A549 (cell line): ENCODE measurements around the gene TRMT61B.

Experiments
- BHLHE40 ChIP-seq: IDR thresholded peaks from 2 replicates; pipeline ENCODE4 v1.6.1; 2012; ENCODE audit warnings: low read depth, low read length, inconsistent platforms
- CTCF ChIP-seq: fragments of >200 bp; sonication (Bioruptor Twin); formaldehyde crosslinking; IDR thresholded peaks from 3 replicates; pipeline ENCODE4 v1.5.1; 2016
- EHF ChIP-seq: fragments of 250-450 bp; sonication (Bioruptor Pico); IDR thresholded peaks from 2 replicates; pipeline ENCODE4 v1.5.0; 2020; ENCODE audit warnings: mild to moderate bottlenecking
- EHMT2 ChIP-seq: fragments of 200-600 bp; sonication (generic); IDR thresholded peaks from 2 replicates; pipeline ENCODE4 v1.6.1; 2016; ENCODE audit warnings: antibody characterized with exemption, low read depth, mild to moderate bottlenecking, moderate library complexity
- ESRRA ChIP-seq: fragments of 150-350 bp; IDR thresholded peaks from 2 replicates; pipeline ENCODE4 v1.6.1; 2014; ENCODE audit warnings: mild to moderate bottlenecking, low read length, borderline replicate concordance
- HOXA7 ChIP-seq: fragments of 250-450 bp; sonication (Bioruptor Pico); IDR thresholded peaks from 2 replicates; pipeline ENCODE4 v1.5.0; 2020; ENCODE audit warnings: mild to moderate bottlenecking, moderate library complexity
- JUN ChIP-seq, 2 experiments: fragments of >200 bp; sonication (Bioruptor Twin); formaldehyde crosslinking; IDR thresholded peaks; 2 replicates in 1 of 2; 3 replicates in 1 of 2; pipeline ENCODE4 v1.6.1; 2016 to 2017
- MAFK ChIP-seq: fragments of 450-650 bp; IDR thresholded peaks from 2 replicates; pipeline ENCODE4 v1.6.1; 2014; ENCODE audit not compliant: partially characterized antibody
- MAZ ChIP-seq: fragments of 150-350 bp; IDR thresholded peaks from 2 replicates; pipeline ENCODE4 v1.6.1; 2014; ENCODE audit warnings: antibody characterized with exemption, low read depth, low read length, borderline replicate concordance
- NFE2L2 ChIP-seq: fragments of 150-350 bp; conservative IDR thresholded peaks from 2 replicates; pipeline ENCODE4 v1.6.1; 2014; ENCODE audit warnings: low read length
- PBX3 ChIP-seq: IDR thresholded peaks from 2 replicates; pipeline ENCODE4 v1.6.1; 2012
- POLR2A ChIP-seq: IDR thresholded peaks from 2 replicates; pipeline ENCODE4 v1.6.1; 2012; ENCODE audit warnings: mild to moderate bottlenecking, low read length
- RAD21 ChIP-seq, 2 experiments: fragments of >200 bp in 1 of 2; sonication (Bioruptor Twin) in 1 of 2; formaldehyde crosslinking in 1 of 2; IDR thresholded peaks in 1 of 2; conservative IDR thresholded peaks in 1 of 2; 2 replicates in 1 of 2; 3 replicates in 1 of 2; pipeline ENCODE4 v1.6.1; 2012 to 2018; ENCODE audit warnings: inconsistent platforms in 1 of 2
- RFX5 ChIP-seq: fragments of 450-650 bp; IDR thresholded peaks from 2 replicates; pipeline ENCODE4 v1.7.1; 2014; ENCODE audit warnings: antibody characterized with exemption, mild to moderate bottlenecking, moderate library complexity

GRCh38 chr2:28880193-28880592 lies 10.1 kb upstream of the TRMT61B start:
- TF ChIP-seq CTCF (no peak), HOXA7 (no peak), JUN (IDR thresholded peaks at IDR 0.05) (no peak), MAZ (no peak), BHLHE40 (no peak), PBX3 (no peak), POLR2A (no peak), MAFK (no peak), RAD21 (conservative IDR thresholded peaks at IDR 0.05 in 1 of 2, IDR thresholded peaks at IDR 0.05 in 1 of 2) (no peak), RFX5 (no peak), EHF (CRISPR knock-in tag) (no peak), ESRRA (no peak), NFE2L2 (no peak), EHMT2 (no peak)
